MM.1S (cell line): Measurements from ENCODE around the gene ARHGDIB.

ENCODE experiments used
- DNase-seq: peaks from one replicate; pipeline ENCODE4 v3.0.0-alpha.2; 2015
- H2AFZ ChIP-seq: fragments of 300-600 bp; sonication (generic); 2 replicates; pipeline ENCODE4 v1.6.0; 2016; ENCODE audit warnings: antibody characterized with exemption, low read length
- H3F3A ChIP-seq: fragments of 300-600 bp; sonication (generic); 2 replicates; pipeline ENCODE4 v1.6.1; 2016; ENCODE audit warnings: mild to moderate bottlenecking, antibody characterized with exemption, low read length, moderate library complexity, mixed read lengths; ENCODE audit not compliant: insufficient read depth
- H3K27ac ChIP-seq: fragments of 300-600 bp; sonication (generic); 2 replicates; pipeline ENCODE4 v1.5.1; 2016; ENCODE audit warnings: mild to moderate bottlenecking, low read length
- H3K27me3 ChIP-seq: fragments of 300-600 bp; sonication (generic); replicated peaks from 2 replicates; pipeline ENCODE4 v1.6.0; 2016; ENCODE audit warnings: low read length; ENCODE audit not compliant: insufficient read depth
- H3K36me3 ChIP-seq: fragments of 300-600 bp; sonication (generic); replicated peaks from 2 replicates; pipeline ENCODE4 v1.6.1; 2016; ENCODE audit warnings: mild to moderate bottlenecking, low read length, mixed read lengths; ENCODE audit not compliant: insufficient read depth
- H3K4me1 ChIP-seq: fragments of 300-600 bp; sonication (generic); 2 replicates; pipeline ENCODE4 v1.6.1; 2016; ENCODE audit warnings: low read length, mixed read lengths
- H3K4me2 ChIP-seq: fragments of 300-600 bp; sonication (generic); 2 replicates; pipeline ENCODE4 v1.6.0; 2016; ENCODE audit warnings: low read depth, low read length
- H3K4me3 ChIP-seq: fragments of 300-600 bp; sonication (generic); 2 replicates; pipeline ENCODE4 v1.5.1; 2016; ENCODE audit warnings: low read length, mixed read lengths
- H3K79me2 ChIP-seq: fragments of 300-600 bp; sonication (generic); 2 replicates; pipeline ENCODE4 v1.6.1; 2016; ENCODE audit warnings: mixed run types, low read length, mixed read lengths
- H3K9ac ChIP-seq: fragments of 300-600 bp; sonication (generic); 2 replicates; pipeline ENCODE4 v1.6.1; 2016; ENCODE audit warnings: low read length, mixed read lengths
- H3K9me2 ChIP-seq: fragments of 300-600 bp; sonication (generic); replicated peaks from 2 replicates; pipeline ENCODE4 v1.6.1; 2016; ENCODE audit warnings: mild to moderate bottlenecking, low read length, mixed read lengths; ENCODE audit not compliant: insufficient read depth
- H3K9me3 ChIP-seq: fragments of 300-600 bp; sonication (generic); replicated peaks from 2 replicates; pipeline ENCODE4 v1.6.1; 2016; ENCODE audit warnings: mild to moderate bottlenecking, low read length, mixed read lengths; ENCODE audit not compliant: insufficient read depth
- H4K20me1 ChIP-seq: fragments of 300-600 bp; sonication (generic); 2 replicates; pipeline ENCODE4 v1.6.1; 2016; ENCODE audit warnings: mild to moderate bottlenecking, low read length, moderate library complexity, mixed read lengths; ENCODE audit not compliant: insufficient read depth
- EZH2 ChIP-seq: fragments of 300-600 bp; sonication (generic); optimal IDR thresholded peaks from 2 replicates; pipeline ENCODE3; 2017; ENCODE audit warnings: low read depth, mild to moderate bottlenecking, antibody characterized with exemption, low read length, mixed read lengths
- EZH2phosphoT487 ChIP-seq: fragments of 300-600 bp; sonication (generic); IDR thresholded peaks from 2 replicates; pipeline ENCODE4 v1.6.1; 2018; ENCODE audit warnings: antibody characterized with exemption, low read length
- TF ChIP-seq, protein P1 (sequence below): fragments of 300-600 bp; sonication (generic); IDR thresholded peaks from 2 replicates; pipeline ENCODE4 v1.5.1; 2016; ENCODE audit warnings: antibody characterized with exemption, low read length, mixed read lengths

The ARHGDIB gene

DNA sequence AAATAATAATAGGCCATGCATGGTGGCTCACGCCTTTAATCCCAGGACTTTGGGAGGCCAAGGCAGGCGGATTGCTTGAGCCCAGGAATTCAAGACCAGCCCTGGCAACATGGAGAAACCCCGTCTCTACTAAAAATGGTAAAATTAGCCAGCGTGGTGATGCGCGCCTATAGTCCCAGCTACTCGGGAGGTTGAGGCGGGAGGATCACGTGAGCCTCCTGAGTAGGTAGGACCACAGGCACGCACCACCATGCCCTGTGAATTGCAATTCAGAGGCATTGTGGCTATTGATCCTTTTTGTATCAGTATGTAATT is 2.3 kb downstream of the ARHGDIB start:
- peak overlapping the region; percentile 95 for H3K4me2 ChIP-seq
- H3K79me2 ChIP-seq = peaks cover 98% of the 10 kb centered on the region
- no peak overlapping the region for H2AFZ ChIP-seq
- no peaks in the 10 kb centered on the region; the same call in 1 of the 2 replicates for H3K36me3 ChIP-seq
- peak overlapping the region; percentile 90; the same call in 1 of the 2 replicates for H3K27ac ChIP-seq
- H3K9me2 ChIP-seq = no peaks in the 10 kb centered on the region
- H3K27me3 ChIP-seq = no peaks in the 10 kb centered on the region
- TF ChIP-seq, protein P1, sequence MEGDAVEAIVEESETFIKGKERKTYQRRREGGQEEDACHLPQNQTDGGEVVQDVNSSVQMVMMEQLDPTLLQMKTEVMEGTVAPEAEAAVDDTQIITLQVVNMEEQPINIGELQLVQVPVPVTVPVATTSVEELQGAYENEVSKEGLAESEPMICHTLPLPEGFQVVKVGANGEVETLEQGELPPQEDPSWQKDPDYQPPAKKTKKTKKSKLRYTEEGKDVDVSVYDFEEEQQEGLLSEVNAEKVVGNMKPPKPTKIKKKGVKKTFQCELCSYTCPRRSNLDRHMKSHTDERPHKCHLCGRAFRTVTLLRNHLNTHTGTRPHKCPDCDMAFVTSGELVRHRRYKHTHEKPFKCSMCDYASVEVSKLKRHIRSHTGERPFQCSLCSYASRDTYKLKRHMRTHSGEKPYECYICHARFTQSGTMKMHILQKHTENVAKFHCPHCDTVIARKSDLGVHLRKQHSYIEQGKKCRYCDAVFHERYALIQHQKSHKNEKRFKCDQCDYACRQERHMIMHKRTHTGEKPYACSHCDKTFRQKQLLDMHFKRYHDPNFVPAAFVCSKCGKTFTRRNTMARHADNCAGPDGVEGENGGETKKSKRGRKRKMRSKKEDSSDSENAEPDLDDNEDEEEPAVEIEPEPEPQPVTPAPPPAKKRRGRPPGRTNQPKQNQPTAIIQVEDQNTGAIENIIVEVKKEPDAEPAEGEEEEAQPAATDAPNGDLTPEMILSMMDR = no peak
- no peak for TF ChIP-seq EZH2phosphoT487
- TF ChIP-seq EZH2 = no peak
- no peaks in the 10 kb centered on the region for H4K20me1 ChIP-seq
- H3K4me1 ChIP-seq = peaks cover 53% of the 10 kb centered on the region
- peak overlapping the region; percentile 75 for H3K4me3 ChIP-seq
- peak overlapping the region; percentile 88 for H3K9ac ChIP-seq
- no peaks in the 10 kb centered on the region for H3K9me3 ChIP-seq
- peaks cover 86% of the 10 kb centered on the region for H3F3A ChIP-seq
- no peak for DNase-seq

DNA sequence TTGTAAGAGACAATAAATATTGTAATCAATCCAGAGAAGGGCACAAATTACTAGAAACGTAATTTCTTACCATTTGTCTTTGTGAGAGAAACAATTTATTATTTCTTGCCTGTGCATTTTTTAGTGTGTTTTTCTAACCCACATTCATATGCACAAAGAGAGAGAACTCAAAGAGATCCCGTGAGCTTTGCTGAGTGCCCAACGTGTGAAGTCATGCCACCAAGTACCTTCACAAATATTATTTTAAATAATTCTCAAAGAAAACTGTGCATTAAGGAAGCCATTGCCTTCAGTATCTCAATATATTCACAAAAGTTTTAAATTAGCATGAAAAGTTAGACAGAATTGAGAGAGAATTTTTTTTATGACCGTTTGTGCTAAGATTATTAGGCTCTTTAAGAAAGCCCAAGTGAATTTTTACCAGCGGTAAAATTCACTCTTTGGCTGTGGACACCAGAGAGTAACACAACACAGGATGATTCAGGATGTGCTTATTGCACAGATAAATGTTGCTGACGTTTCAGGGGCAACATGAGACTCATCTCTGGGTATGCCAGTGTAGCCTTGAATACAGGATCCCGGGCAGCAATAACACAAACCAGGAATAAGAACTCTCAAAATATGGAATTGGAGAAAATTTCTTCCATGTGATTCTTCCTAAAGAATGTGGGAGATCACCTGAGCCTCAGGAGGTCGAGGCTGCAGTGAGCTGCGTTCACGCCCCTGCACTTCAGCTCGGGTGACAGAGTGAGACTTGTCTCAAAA is 2.9 kb downstream of the ARHGDIB start:
- peaks cover 91% of the 10 kb centered on the region for H3F3A ChIP-seq
- peak overlapping the region; percentile 90 for H3K27ac ChIP-seq
- no peaks in the 10 kb centered on the region; the same call in 1 of the 2 replicates for H3K36me3 ChIP-seq
- H3K9me2 ChIP-seq = no peaks in the 10 kb centered on the region
- H3K27me3 ChIP-seq = no peaks in the 10 kb centered on the region
- peaks cover 98% of the 10 kb centered on the region for H3K79me2 ChIP-seq
- peak overlapping the region; percentile 95 for H3K4me2 ChIP-seq
- H4K20me1 ChIP-seq = no peaks in the 10 kb centered on the region
- TF ChIP-seq EZH2phosphoT487 = no peak
- TF ChIP-seq EZH2 = no peak
- TF ChIP-seq, protein P1 = no peak
- peaks cover 59% of the 10 kb centered on the region for H3K4me1 ChIP-seq
- H2AFZ ChIP-seq = no peak overlapping the region
- H3K9ac ChIP-seq = peak overlapping the region; percentile 88
- H3K4me3 ChIP-seq = peak overlapping the region; percentile 75
- DNase-seq = peak; percentile 41
- no peaks in the 10 kb centered on the region for H3K9me3 ChIP-seq

DNA sequence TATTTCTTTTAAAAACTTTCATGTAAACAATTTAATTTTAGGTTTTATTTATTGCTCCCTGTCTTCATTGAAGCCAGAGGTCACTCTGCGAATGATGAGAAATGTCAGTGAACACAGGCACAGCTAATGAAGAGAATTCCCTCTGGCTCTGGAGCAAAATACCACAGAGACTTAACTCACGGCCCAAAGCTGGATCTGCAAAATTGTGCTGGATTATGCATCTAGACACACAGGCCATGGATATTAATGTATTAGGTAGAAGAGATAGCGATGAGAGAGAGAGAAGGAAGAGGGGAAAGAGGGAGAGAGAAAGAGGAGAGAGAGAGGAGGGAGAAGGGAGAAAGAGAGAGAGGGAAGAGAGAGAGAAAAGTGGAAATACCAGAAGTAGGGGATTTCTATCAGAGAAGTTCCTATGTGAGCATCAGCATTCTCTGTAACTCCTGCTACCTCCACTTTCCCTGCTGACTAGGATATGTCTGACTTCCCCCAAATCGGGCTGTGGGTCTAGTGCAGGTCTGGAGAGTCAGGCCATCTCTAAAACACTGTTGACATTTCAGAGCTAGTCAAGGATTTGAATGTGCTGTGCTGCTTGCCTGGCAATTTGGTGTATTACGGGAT is 3.7 kb downstream of the ARHGDIB start:
- H3K9me2 ChIP-seq = no peaks in the 10 kb centered on the region
- H4K20me1 ChIP-seq = no peaks in the 10 kb centered on the region
- no peaks in the 10 kb centered on the region for H3K9me3 ChIP-seq
- H3K27ac ChIP-seq = peak overlapping the region; percentile 90
- peak overlapping the region; percentile 95 for H3K4me2 ChIP-seq
- H3K4me1 ChIP-seq = peaks cover 59% of the 10 kb centered on the region
- TF ChIP-seq EZH2 (no peak), EZH2phosphoT487 (no peak)
- TF ChIP-seq, protein P1 = no peak
- peak; percentile 46 for DNase-seq
- H3K27me3 ChIP-seq = no peaks in the 10 kb centered on the region
- H2AFZ ChIP-seq = no peak overlapping the region
- H3K79me2 ChIP-seq = peaks cover 99% of the 10 kb centered on the region
- peaks cover 94% of the 10 kb centered on the region for H3F3A ChIP-seq
- H3K4me3 ChIP-seq = peak overlapping the region; percentile 75
- no peaks in the 10 kb centered on the region; the same call in 1 of the 2 replicates for H3K36me3 ChIP-seq
- peak overlapping the region; percentile 88 for H3K9ac ChIP-seq
